GM19372 (cell line): ENCODE data around the gene CNKSR3.

Source experiments
- ATAC-seq: cut with Tn5 transposase; IDR thresholded peaks from one replicate; pipeline ENCODE4 v1.9.1; 2021; ENCODE audit warnings: mild to moderate bottlenecking, low read depth, moderate library complexity; ENCODE audit not compliant: unreplicated experiment

The CNKSR3 gene

GRCh38 chr6:154504102-154504501 is 6.4 kb downstream of the CNKSR3 start:
- ATAC-seq = no peak

GRCh38 chr6:154503658-154504057 is 6.8 kb downstream of the CNKSR3 start:
- ATAC-seq = no peak

- ATAC-seq = no peak
These were observed 7.9 kb downstream of the CNKSR3 start for GRCh38 chr6:154502553-154502952.

- ATAC-seq = no peak
These were observed 9.0 kb downstream of the CNKSR3 start for GRCh38 chr6:154501578-154501868.

GRCh38 chr6:154500769-154501577 is 9.5 kb downstream of the CNKSR3 start:
- no peak for ATAC-seq

- no peak for ATAC-seq
These were observed 10.5 kb downstream of the CNKSR3 start for GRCh38 chr6:154499855-154500589.

GRCh38 chr6:154498340-154498934 is 12.0 kb downstream of the CNKSR3 start:
- no peak for ATAC-seq

- no peak for ATAC-seq
These were observed 13.5 kb downstream of the CNKSR3 start for GRCh38 chr6:154496793-154497517.

GRCh38 chr6:154496186-154496585 is 14.3 kb downstream of the CNKSR3 start:
- ATAC-seq = no peak

GRCh38 chr6:154494592-154495311 is 15.7 kb downstream of the CNKSR3 start:
- ATAC-seq = no peak

- no peak for ATAC-seq
These were observed 18.7 kb downstream of the CNKSR3 start for GRCh38 chr6:154491567-154492470.

GRCh38 chr6:154489822-154490221 is 20.7 kb downstream of the CNKSR3 start:
- ATAC-seq = no peak

GRCh38 chr6:154488802-154489437 is 21.6 kb downstream of the CNKSR3 start:
- no peak for ATAC-seq

GRCh38 chr6:154488248-154488593 is 22.3 kb downstream of the CNKSR3 start:
- ATAC-seq = no peak

GRCh38 chr6:154487367-154488247 is 22.9 kb downstream of the CNKSR3 start:
- no peak for ATAC-seq

- no peak for ATAC-seq
These were observed 24.7 kb downstream of the CNKSR3 start for GRCh38 chr6:154485815-154486214.

- no peak for ATAC-seq
These were observed 25.5 kb downstream of the CNKSR3 start for GRCh38 chr6:154484942-154485341.

GRCh38 chr6:154482858-154483257 is 27.6 kb downstream of the CNKSR3 start:
- ATAC-seq = no peak
